ENCODE results near the gene SLC1A2.

The SLC1A2 gene

GRCh38 chr11:35262735-35263134 lies 156.6 kb downstream of the SLC1A2 start:
- DNase-seq: no peak

DNA sequence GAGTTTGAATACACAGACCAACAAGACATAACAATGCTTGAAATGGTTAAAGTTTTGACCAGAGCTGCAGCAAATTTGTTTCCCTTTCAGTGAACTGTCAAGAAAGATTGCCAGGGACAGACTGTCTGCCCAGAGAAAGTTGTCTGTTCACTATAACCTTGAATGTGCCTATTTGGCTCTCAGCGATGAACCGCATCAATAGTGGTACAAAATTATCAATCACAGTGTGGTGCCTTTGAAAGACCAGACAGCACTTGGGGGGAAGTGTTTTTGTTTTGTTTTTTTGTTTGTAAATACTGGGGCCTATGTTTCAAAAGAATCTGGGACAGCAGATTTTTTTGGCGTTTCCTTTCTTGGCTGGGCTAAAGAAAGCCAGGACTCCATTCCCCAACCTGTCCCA lies 157.3 kb downstream of the SLC1A2 start:
- DNase-seq: no peak

GRCh38 chr11:35261197-35261596 lies 158.2 kb downstream of the SLC1A2 start:
- no peak for DNase-seq

GRCh38 chr11:35260342-35260985 lies 158.9 kb downstream of the SLC1A2 start:
- DNase-seq: no peak

DNA sequence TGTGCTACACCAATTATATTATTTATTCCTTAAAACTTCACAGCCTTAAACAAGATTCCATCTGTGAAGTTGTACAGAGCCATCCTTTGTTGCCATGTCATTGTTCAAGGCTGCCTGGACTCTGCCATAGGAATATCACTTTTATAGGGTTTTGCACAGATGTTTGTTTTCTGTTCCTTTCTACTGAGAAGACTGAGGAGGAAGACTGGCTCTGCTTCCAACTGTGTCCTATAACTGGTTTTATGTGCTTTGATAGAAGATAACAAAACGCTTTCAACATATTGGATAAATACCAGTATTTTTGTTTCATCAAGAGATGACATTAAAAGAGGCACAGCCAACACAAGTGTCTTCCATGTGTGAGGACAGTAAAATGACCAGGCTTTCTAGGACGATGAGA lies 159.8 kb downstream of the SLC1A2 start:
- no peak for DNase-seq

DNA sequence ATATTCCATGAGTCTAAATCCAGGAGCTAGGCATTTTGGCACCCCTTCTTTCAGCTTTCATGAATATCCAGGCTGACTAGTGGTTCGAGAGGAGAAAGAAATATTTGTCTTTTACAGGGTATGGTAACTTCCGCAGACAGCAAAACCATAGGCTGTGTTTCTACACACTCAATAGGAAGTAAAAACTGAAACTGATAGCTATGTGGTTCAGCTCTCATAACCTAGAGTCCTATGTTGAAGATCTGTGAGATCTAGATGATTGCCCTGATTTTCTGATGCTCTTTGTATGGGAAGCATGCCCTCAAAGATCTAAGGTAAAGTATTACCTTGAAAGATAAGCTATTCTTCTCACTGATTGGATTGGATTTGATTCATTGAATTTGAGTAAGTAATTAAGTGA lies 162.1 kb downstream of the SLC1A2 start:
- no peak for DNase-seq

DNA sequence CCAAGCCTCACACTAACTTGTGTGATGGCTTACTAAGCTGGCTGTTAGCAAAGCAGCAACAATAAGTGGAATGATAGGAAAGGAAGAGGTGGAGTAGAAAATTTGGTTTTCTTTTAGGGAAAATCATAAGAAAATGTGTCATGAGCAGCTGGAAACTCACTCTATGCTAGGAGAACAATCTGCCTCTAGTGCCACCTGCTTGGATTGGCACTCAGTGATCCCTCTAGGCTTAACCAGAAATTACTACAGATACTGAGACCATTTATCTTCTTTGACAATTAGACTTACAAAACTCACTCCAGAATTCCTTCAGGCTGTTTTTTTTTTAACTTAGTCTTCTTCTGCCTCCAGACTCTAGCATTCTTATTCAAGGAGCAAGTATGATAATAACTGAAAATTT lies 163.1 kb downstream of the SLC1A2 start:
- no peak for DNase-seq

DNA sequence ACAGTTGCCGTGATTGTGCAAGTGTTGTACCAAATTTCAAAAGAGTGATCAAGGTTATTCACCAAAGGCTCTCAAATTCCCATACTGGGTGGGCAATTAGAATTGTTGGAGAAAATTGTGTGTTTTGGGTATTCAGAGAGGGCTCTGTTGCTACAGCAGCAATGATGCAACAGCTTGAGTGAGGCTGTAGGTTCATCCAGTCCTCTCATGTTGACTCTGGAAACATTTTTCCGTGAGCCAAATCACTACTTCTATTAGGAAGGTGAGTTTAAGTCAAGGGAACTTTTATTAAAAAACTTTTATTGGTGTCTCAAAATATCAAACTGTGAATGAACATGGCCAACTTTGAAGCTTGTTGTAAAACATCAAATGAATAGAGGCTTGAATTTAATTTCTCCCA lies 163.8 kb downstream of the SLC1A2 start:
- no peak for DNase-seq

DNA sequence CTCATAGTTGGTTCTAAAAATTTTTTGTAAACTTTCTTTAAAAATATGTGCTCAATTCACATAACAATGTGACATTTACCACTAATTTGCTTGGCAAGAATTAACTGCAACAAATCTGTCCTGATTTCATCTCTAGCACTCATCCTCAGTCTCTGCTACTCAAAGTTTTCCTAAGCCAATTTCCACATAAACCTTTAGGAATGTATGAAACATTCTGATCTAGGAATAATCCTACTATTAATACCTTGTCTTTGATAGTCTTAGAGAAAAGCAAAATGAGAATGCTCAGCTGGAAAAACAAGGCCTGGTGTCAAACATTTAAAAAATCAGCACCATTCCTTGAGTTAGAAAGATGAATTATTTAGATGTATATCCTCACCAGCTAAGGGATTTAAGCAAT lies 166.1 kb downstream of the SLC1A2 start:
- DNase-seq: no peak

GRCh38 chr11:35250621-35251020 lies 168.7 kb downstream of the SLC1A2 start:
- DNase-seq: no peak

GRCh38 chr11:35250192-35250591 lies 169.2 kb downstream of the SLC1A2 start:
- no peak for DNase-seq

DNA sequence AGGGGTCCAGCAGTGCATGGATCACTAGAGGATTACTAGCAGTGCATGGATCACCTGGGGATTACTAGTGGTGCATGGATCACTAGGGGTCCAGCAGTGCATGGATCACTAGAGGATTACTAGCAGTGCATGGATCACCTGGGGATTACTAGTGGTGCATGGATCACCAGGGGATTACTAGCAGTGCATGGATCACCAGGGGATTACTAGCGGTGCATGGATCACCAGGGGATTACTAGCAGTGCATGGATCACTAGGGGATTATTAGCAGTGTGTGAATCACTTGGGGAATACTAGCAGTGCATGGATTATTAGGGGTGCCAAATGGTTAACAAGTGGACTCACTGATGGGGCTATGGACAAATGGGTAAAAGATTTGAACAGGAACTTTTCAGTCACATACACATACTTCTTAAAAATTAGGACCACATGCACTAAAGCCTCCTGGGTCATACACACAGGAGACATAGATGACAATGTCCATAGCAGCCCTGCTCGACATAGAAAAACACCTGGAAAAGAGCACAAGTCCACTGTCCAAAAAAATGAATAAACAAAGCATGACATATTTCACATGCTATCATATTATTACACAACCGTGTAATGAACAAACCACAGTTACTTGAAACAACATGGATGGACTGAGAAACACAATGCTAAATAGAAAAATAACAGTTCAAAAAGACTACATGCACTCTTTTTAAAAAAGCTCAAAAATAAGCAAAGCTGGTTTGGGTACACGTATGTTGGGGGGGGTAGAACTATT lies 170.6 kb downstream of the SLC1A2 start:
- no peak for DNase-seq

DNA sequence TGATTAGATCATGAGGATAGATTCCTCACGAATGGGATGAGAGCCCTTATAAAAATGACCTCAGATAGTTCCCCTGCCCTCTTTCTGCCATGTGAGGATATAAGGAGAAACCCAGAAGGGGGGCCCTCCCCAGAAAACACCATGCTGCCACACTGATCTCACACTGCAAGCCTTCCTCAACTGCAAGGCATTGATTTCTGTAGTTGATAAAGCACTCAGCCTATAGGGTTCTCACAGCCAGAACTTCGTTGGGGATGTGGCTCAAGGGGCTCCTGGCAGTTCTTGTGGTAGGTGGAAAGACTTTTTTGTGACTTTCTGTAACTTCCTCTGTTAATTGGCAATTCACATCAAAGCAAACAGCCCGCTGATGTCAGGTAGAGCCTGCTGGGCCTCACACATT lies 171.5 kb downstream of the SLC1A2 start:
- DNase-seq: no peak

DNA sequence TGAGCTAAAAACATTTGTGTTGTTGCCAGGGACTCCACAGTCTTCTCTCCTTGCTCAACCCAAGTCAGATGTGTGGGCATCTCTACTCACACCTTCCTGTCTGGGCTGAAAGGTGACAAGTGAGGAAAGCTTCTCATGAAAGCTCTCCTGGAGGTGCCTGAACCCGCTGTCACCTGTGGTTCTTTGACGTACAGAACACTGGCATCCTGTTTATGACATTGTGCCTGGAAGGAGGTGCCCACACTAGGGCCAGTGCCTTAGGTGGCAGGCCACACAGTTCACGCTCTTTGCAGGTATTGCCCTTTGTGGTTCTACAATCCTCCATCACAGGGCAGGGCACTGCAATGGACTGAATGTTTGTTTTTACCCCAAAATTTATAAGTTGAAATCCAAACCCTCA lies 171.9 kb downstream of the SLC1A2 start:
- DNase-seq: no peak

- DNase-seq: no peak
These were observed 172.6 kb downstream of the SLC1A2 start for GRCh38 chr11:35246745-35247144.

GRCh38 chr11:35245786-35246185 lies 173.6 kb downstream of the SLC1A2 start:
- no peak for DNase-seq

DNA sequence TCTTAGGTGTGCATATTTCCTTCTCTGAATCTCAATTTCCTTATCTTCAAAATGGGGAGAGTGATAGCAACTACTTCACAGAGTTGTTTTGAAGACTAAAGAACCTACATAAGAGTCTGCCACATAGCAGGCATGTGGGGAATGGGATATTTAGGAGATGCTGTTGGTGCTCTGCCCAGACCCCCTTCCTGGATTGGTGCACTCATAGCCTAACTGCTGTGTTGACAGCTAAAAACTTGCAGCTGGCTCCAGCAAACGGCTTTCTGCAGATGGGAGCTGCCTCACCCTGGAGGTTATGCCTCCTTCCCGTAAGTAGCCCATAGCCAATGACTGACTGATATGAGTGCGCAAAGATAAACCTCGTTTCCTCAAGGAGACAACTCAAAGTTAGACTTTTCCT lies 174.3 kb downstream of the SLC1A2 start:
- no peak for DNase-seq

GRCh38 chr11:35243774-35244173 lies 175.6 kb downstream of the SLC1A2 start:
- DNase-seq: no peak

GRCh38 chr11:35242412-35243242 lies 176.7 kb downstream of the SLC1A2 start:
- no peak for DNase-seq

DNA sequence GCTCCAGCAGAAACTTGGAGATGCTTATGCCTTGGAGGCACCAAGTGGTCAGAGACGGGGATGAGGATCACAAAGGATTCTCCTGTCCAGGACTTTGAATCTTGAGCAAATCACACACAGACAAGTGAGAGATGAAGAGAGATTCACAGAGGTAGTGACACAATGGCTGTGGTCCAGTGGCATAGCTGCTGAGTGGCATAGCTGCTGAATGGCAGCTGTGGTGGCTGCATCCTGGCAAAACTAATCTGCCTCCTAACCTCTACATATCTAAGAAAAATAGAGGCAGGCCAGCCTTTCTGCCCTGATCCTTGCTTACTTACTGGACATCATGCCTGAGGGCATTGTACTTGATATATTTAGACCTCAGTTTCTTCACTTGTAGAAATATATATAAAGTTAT lies 177.8 kb downstream of the SLC1A2 start:
- DNase-seq: no peak

- no peak for DNase-seq
These were observed 178.3 kb downstream of the SLC1A2 start for GRCh38 chr11:35241083-35241482.

GRCh38 chr11:35239471-35240075 lies 179.8 kb downstream of the SLC1A2 start:
- no peak for DNase-seq

- no peak for DNase-seq
These were observed 180.5 kb downstream of the SLC1A2 start for GRCh38 chr11:35238882-35239281.
